OCI-LY7 (cell line): ENCODE measurements around the gene B3GNT2.

Experiments
- EZH2phosphoT487 ChIP-seq: fragments of 200-600 bp; sonication (generic); IDR thresholded peaks from 2 replicates; pipeline ENCODE4 v1.6.1; 2018; ENCODE audit warnings: low read depth, borderline replicate concordance, mild to moderate bottlenecking, mixed run types, antibody characterized with exemption, low read length, moderate library complexity, mixed read lengths
- TF ChIP-seq, protein P1 (sequence below): fragments of 200-600 bp; sonication (generic); conservative IDR thresholded peaks from 2 replicates; pipeline ENCODE4 v1.5.1; 2014; ENCODE audit warnings: mild to moderate bottlenecking, antibody characterized with exemption, low read length, moderate library complexity, mixed read lengths

GRCh38 chr2:62208074-62208757 is 12.3 kb downstream of the B3GNT2 start:
- TF ChIP-seq, protein P1, sequence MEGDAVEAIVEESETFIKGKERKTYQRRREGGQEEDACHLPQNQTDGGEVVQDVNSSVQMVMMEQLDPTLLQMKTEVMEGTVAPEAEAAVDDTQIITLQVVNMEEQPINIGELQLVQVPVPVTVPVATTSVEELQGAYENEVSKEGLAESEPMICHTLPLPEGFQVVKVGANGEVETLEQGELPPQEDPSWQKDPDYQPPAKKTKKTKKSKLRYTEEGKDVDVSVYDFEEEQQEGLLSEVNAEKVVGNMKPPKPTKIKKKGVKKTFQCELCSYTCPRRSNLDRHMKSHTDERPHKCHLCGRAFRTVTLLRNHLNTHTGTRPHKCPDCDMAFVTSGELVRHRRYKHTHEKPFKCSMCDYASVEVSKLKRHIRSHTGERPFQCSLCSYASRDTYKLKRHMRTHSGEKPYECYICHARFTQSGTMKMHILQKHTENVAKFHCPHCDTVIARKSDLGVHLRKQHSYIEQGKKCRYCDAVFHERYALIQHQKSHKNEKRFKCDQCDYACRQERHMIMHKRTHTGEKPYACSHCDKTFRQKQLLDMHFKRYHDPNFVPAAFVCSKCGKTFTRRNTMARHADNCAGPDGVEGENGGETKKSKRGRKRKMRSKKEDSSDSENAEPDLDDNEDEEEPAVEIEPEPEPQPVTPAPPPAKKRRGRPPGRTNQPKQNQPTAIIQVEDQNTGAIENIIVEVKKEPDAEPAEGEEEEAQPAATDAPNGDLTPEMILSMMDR = no peak
- no peak for TF ChIP-seq EZH2phosphoT487
